Peyer's patch (tissue), 4 donors: ENCODE measurements around the gene NAV3. TPM values are rescaled to one million over a fixed set of nuclear protein-coding genes. Genes with fewer than 3 reads are reported as not detected.

ENCODE experiments used
- DNase-seq, 3 donors: peaks; one replicate each; pipeline ENCODE4 v3.0.0-alpha.2; 2017 to 2019
- H3K27ac ChIP-seq, 4 donors: fragments of 200-600 bp; sonication (generic); one replicate each; pipeline ENCODE4 v1.5.1; 2016 to 2019
- H3K27me3 ChIP-seq, 2 donors: fragments of 200-600 bp; sonication (generic); one replicate each; pipeline ENCODE4 v1.5.1; 2019
- H3K36me3 ChIP-seq, 3 donors: fragments of 200-600 bp; sonication (generic); one replicate each; pipeline ENCODE4 v1.5.1; 2016 to 2019
- H3K4me1 ChIP-seq, 4 donors: fragments of 200-600 bp; sonication (generic); one replicate each; pipeline ENCODE4 v1.5.1; 2016 to 2019
- H3K4me3 ChIP-seq, 4 donors: fragments of 200-600 bp; sonication (generic); 1 replicate in 3 of 4; 2 replicates in 1 of 4; pipeline ENCODE4 v1.5.1; 2016 to 2019; ENCODE audit warnings: mild to moderate bottlenecking in 1 of 4
- H3K9me3 ChIP-seq, 4 donors: fragments of 200-600 bp; sonication (generic); one replicate each; pipeline ENCODE4 v1.5.1; 2016 to 2019; ENCODE audit warnings: mild to moderate bottlenecking in 1 of 4
- POLR2A ChIP-seq, 2 donors: fragments of 450-650 bp; IDR thresholded peaks; one replicate each; pipeline ENCODE4 v1.5.1; 2017; ENCODE audit warnings: antibody characterized with exemption in 2 of 2, mild to moderate bottlenecking in 2 of 2, moderate library complexity in 2 of 2
- total RNA-seq, 4 donors: library from RNA; depleted of rRNA; stranded (reverse); fragments of >200 nt; gene quantifications; one replicate each; pipeline ENCODE4 v1.1.0, GENCODE V29; 2016
- TF ChIP-seq, protein P1 (sequence below), 6 experiments: fragments of 450-650 bp in 4 of 6; fragments of 200-600 bp in 2 of 6; sonication (generic) in 1 of 6; IDR thresholded peaks; one replicate each; pipeline ENCODE4 v1.5.1; 2017 to 2019; ENCODE audit warnings: antibody characterized with exemption in 6 of 6, mild to moderate bottlenecking in 3 of 6, moderate library complexity in 1 of 6

The NAV3 gene
- total RNA-seq, 4 donors from 2014 or later = 1.9 to 4.1 (median 2.8) TPM

DNA sequence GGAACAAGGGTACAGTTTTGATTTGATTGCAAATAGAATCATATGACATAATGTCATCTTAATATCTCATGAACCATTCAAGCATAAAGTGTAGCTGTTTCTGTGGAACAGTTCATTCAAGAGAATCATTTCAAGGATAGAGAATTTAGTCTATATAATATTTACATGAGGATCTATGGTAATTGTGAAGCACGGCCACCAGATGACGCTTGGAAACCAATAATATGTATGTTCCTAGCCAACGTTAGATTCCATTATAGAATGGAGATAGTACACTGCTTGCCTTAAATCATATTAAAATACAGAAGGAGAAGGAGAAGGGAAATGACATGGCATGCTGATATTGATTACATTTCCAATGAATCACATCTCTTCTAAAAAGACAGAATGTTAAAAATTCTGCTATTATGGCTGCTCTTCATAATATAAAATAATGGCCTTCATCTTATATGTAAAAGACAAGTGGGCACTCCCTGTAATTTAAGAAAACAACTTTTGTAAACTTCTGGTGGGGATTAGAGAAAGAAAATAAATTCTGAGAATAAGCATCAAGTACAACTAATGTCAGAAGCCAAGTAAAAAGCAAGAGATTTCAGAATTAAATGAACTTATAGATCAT lies 351.0 kb downstream of the NAV3 start:
- no peak overlapping the region for H3K27ac ChIP-seq
- peak in 1 of 3 donors; percentile 46 for DNase-seq
- H3K4me3 ChIP-seq = no peak overlapping the region
- TF ChIP-seq POLR2A (IDR thresholded peaks at IDR 0.05) = no peak
- TF ChIP-seq, protein P1, sequence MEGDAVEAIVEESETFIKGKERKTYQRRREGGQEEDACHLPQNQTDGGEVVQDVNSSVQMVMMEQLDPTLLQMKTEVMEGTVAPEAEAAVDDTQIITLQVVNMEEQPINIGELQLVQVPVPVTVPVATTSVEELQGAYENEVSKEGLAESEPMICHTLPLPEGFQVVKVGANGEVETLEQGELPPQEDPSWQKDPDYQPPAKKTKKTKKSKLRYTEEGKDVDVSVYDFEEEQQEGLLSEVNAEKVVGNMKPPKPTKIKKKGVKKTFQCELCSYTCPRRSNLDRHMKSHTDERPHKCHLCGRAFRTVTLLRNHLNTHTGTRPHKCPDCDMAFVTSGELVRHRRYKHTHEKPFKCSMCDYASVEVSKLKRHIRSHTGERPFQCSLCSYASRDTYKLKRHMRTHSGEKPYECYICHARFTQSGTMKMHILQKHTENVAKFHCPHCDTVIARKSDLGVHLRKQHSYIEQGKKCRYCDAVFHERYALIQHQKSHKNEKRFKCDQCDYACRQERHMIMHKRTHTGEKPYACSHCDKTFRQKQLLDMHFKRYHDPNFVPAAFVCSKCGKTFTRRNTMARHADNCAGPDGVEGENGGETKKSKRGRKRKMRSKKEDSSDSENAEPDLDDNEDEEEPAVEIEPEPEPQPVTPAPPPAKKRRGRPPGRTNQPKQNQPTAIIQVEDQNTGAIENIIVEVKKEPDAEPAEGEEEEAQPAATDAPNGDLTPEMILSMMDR (IDR thresholded peaks at IDR 0.05) = peak in 4 of 6 experiments; percentile 28 to 70 (median 62)
- H3K4me1 ChIP-seq = no peaks in the 10 kb centered on the region
- no peaks in the 10 kb centered on the region for H3K9me3 ChIP-seq
- H3K36me3 ChIP-seq = no peaks in the 10 kb centered on the region
- no peaks in the 10 kb centered on the region for H3K27me3 ChIP-seq

DNA sequence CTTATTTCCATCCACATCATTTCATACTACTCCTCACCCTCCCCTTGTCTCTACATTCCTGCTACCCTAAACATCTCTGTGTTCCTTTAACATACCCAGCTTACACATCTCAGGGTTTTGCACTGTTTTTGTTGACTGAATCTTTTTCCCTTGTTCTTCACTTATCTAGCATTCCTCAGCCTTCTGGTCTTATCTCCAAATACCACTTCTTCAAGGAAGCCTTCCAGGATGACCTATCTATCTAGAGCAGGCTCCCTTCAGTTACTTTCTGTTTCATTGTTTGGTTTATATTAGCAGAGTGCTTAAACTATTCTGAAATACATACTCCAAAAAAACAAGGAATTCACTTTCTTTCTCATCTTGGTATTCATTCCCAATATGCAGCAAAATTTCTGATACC lies 353.1 kb downstream of the NAV3 start:
- Histone ChIP-seq H3K9me3 (no peaks in the 10 kb centered on the region), H3K27me3 (no peaks in the 10 kb centered on the region), H3K4me3 (no peak overlapping the region), H3K36me3 (no peaks in the 10 kb centered on the region), H3K4me1 (no peaks in the 10 kb centered on the region), H3K27ac (no peak overlapping the region)
- no peak for TF ChIP-seq POLR2A (IDR thresholded peaks at IDR 0.05)
- TF ChIP-seq, protein P1 (IDR thresholded peaks at IDR 0.05) = no peak
- DNase-seq = no peak

DNA sequence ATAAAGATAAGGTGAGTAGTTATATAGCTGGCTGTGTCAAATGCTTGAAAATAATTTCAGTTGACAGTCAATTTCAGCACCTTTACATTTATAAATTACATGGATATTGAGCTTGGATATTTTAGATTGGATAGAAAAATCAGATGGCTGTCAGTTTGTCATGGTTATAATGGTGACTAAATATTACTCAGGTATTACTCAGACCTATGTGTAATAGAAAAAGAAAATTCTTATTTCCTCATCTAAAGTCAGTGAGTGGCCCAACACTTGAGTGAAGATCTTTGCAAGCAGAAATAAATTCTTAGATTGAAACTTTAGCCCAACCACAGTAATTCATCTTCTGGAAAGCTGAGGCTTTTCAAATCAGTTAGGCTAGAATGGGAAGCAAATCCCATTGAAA lies 354.4 kb downstream of the NAV3 start:
- Histone ChIP-seq H3K27me3 (no peaks in the 10 kb centered on the region), H3K27ac (no peak overlapping the region), H3K9me3 (no peaks in the 10 kb centered on the region), H3K36me3 (no peaks in the 10 kb centered on the region), H3K4me1 (no peaks in the 10 kb centered on the region), H3K4me3 (no peak overlapping the region)
- DNase-seq = no peak
- TF ChIP-seq POLR2A (IDR thresholded peaks at IDR 0.05) = no peak

DNA sequence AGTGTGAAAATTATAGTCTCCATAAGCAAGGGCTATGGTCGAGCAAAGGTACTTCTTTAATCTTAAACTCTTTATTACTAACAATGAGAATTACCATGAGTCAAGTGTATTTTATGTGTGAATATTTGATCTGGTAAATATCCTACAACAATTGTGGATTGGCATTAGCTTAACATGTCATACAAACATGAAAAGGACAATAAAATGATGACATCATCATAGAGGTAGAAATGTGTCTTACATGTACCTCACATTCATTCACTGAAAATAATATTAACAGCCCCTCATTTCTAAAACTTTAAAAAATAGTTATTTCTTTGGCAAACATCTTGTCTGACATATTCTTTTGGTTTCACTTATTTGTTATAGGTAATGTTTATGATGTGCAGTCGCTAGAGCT lies 355.0 kb downstream of the NAV3 start:
- Histone ChIP-seq H3K27me3 (no peaks in the 10 kb centered on the region), H3K4me3 (no peak overlapping the region), H3K9me3 (no peaks in the 10 kb centered on the region), H3K27ac (no peak overlapping the region), H3K36me3 (no peaks in the 10 kb centered on the region), H3K4me1 (no peaks in the 10 kb centered on the region)
- no peak for TF ChIP-seq POLR2A (IDR thresholded peaks at IDR 0.05)
- TF ChIP-seq, protein P1 (IDR thresholded peaks at IDR 0.05) = no peak
- DNase-seq = no peak

DNA sequence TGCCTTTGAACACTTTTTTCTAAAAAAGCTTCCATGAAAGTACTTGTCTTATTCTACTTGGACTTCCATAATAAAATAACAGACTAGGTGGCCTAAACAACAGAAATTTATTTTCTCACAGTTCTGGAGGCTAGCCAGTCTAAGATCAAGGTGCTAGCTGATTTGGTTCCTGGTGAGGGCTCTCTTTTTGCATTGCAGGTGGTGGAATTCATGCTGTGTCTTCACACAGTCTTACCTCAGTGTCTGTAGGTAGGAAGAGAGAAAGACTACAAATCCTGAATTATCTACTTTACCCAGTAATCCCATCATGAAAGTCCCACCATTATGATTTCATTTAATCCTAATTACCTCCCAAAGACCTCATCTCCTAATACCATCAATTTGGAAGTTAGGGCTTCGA lies 356.0 kb downstream of the NAV3 start:
- Histone ChIP-seq H3K4me1 (no peaks in the 10 kb centered on the region), H3K27ac (no peak overlapping the region), H3K27me3 (no peaks in the 10 kb centered on the region), H3K36me3 (no peaks in the 10 kb centered on the region), H3K4me3 (no peak overlapping the region), H3K9me3 (no peaks in the 10 kb centered on the region)
- TF ChIP-seq POLR2A (IDR thresholded peaks at IDR 0.05) = no peak
- TF ChIP-seq, protein P1 (IDR thresholded peaks at IDR 0.05) = no peak
- DNase-seq = no peak

DNA sequence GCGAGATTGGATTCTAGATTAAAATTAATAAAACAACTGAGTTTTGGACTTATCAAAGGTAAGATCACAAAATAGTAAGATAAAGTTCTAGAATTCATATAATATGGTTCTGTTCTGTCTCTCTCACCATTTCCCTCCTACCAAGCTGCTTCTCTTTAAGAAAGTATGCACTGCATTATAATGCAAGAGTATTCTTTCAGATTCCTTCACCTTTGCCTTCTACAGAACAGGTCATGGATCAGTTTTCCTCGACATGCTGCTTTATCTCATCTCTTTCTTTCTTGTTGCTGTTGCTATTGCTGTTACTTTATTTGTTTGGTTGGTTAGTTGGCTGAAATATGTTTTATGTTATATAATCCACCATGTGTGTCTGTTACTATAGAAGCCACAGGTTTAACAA lies 357.0 kb downstream of the NAV3 start:
- Histone ChIP-seq H3K9me3 (no peaks in the 10 kb centered on the region), H3K4me3 (no peak overlapping the region), H3K4me1 (no peaks in the 10 kb centered on the region), H3K36me3 (no peaks in the 10 kb centered on the region), H3K27ac (no peak overlapping the region), H3K27me3 (no peaks in the 10 kb centered on the region)
- no peak for TF ChIP-seq POLR2A (IDR thresholded peaks at IDR 0.05)
- TF ChIP-seq, protein P1 (IDR thresholded peaks at IDR 0.05) = no peak
- no peak for DNase-seq
